ENCODE results near the gene S1PR3.

DNA sequence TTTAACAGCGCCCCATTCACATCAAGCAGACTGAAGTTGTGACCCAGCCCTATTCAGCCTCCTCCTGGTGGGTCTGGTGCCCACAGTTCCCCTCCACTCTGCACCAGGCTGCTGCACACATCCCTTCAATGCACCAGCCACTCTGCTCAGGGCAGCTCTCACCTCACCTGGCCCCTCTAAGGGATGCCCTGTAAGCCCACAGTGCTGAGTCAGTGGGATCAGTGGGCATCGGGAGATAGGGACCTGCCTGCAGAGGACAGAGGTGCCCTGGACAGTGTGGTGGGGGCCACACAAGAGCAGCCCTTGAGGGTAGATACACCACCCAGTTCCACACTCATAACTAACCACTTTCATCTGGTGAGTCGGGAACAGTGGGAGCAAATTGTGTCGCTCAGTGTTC, 38.3 kb upstream of the S1PR3 start:
- TF ChIP-seq, protein P1, sequence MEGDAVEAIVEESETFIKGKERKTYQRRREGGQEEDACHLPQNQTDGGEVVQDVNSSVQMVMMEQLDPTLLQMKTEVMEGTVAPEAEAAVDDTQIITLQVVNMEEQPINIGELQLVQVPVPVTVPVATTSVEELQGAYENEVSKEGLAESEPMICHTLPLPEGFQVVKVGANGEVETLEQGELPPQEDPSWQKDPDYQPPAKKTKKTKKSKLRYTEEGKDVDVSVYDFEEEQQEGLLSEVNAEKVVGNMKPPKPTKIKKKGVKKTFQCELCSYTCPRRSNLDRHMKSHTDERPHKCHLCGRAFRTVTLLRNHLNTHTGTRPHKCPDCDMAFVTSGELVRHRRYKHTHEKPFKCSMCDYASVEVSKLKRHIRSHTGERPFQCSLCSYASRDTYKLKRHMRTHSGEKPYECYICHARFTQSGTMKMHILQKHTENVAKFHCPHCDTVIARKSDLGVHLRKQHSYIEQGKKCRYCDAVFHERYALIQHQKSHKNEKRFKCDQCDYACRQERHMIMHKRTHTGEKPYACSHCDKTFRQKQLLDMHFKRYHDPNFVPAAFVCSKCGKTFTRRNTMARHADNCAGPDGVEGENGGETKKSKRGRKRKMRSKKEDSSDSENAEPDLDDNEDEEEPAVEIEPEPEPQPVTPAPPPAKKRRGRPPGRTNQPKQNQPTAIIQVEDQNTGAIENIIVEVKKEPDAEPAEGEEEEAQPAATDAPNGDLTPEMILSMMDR (IDR thresholded peaks at IDR 0.05): no peak
- TF ChIP-seq POLR2A (IDR thresholded peaks at IDR 0.05): no peak

Measured in Peyer's patch (tissue), 4 donors.